PC-3 (cell line): ENCODE measurements around the gene PPP1R1B. TPM values are rescaled to one million over a fixed set of nuclear protein-coding genes. Genes with fewer than 3 reads are reported as not detected.

Experiments
- ATAC-seq: fragments of 200-7000 bp; cut with Tn5 transposase; 2 replicates; pipeline ENCODE4 v1.9.1; 2020; ENCODE audit warnings: mild to moderate bottlenecking, moderate library complexity
- BruUV-seq: library from RNA; stranded (reverse); fragments of 400-500 nt; replicated peaks from 2 replicates; lab custom pipeline; 2021; lab: Mats Ljungman, UMichigan
- CTCF ChIA-PET: fragments of 300-600 bp; sonication (Branson Sonifier 250); formaldehyde crosslinking; loops from one replicate; lab custom pipeline; 2022; ENCODE audit warnings: antibody characterized with exemption; lab: Charles Lee
- POLR2A ChIA-PET: fragments of 300-600 bp; sonication (Branson Sonifier 250); formaldehyde crosslinking; loops from one replicate; lab custom pipeline; 2022; ENCODE audit warnings: antibody characterized with exemption; ENCODE audit not compliant: unreplicated experiment; lab: Charles Lee
- DNase-seq: peaks from one replicate; pipeline ENCODE4 v3.0.0-alpha.2; 2015
- H2AFZ ChIP-seq: fragments of 300-600 bp; sonication (generic); 2 replicates; pipeline ENCODE4 v1.6.0; 2016; ENCODE audit warnings: antibody characterized with exemption, low read length
- H3F3A ChIP-seq: fragments of 300-600 bp; sonication (generic); one replicate; pipeline ENCODE4 v1.6.0; 2017; ENCODE audit warnings: antibody characterized with exemption, low read length, control low read depth, mild to moderate bottlenecking; ENCODE audit not compliant: unreplicated experiment
- H3K27ac ChIP-seq: fragments of 300-600 bp; sonication (generic); 2 replicates; pipeline ENCODE4 v1.5.1; 2016; ENCODE audit warnings: mild to moderate bottlenecking, low read length
- H3K27me3 ChIP-seq: fragments of 300-600 bp; sonication (generic); 2 replicates; pipeline ENCODE4 v1.6.1; 2016; ENCODE audit warnings: low read length, mixed read lengths
- H3K36me3 ChIP-seq: fragments of 300-600 bp; sonication (generic); 2 replicates; pipeline ENCODE4 v1.6.1; 2016; ENCODE audit warnings: low read depth, mixed run types, low read length, mixed read lengths
- H3K4me1 ChIP-seq: fragments of 300-600 bp; sonication (generic); 2 replicates; pipeline ENCODE4 v1.5.1; 2016; ENCODE audit warnings: low read length; ENCODE audit not compliant: insufficient read depth
- H3K4me2 ChIP-seq: fragments of 300-600 bp; sonication (generic); 2 replicates; pipeline ENCODE4 v1.6.0; 2016; ENCODE audit warnings: low read length
- H3K4me3 ChIP-seq: fragments of 300-600 bp; sonication (generic); 2 replicates; pipeline ENCODE4 v1.5.1; 2016; ENCODE audit warnings: mild to moderate bottlenecking, low read length, mixed read lengths
- H3K79me2 ChIP-seq: fragments of 300-600 bp; sonication (generic); 2 replicates; pipeline ENCODE4 v1.6.1; 2017; ENCODE audit warnings: low read length, mixed read lengths
- H3K9ac ChIP-seq: fragments of 300-600 bp; sonication (generic); 2 replicates; pipeline ENCODE4 v1.6.0; 2016; ENCODE audit warnings: mild to moderate bottlenecking, low read length
- H3K9me2 ChIP-seq: fragments of 300-600 bp; sonication (generic); replicated peaks from 2 replicates; pipeline ENCODE4 v1.6.1; 2016; ENCODE audit warnings: mixed run types, low read length, mixed read lengths
- H3K9me3 ChIP-seq: fragments of 300-600 bp; sonication (generic); 2 replicates; pipeline ENCODE4 v1.6.1; 2016; ENCODE audit warnings: low read length, mixed read lengths
- H4K20me1 ChIP-seq: fragments of 300-600 bp; sonication (generic); 2 replicates; pipeline ENCODE4 v1.6.1; 2016; ENCODE audit warnings: low read length, mixed read lengths
- CTCF ChIP-seq: fragments of 300-600 bp; sonication (generic); conservative IDR thresholded peaks from 2 replicates; pipeline ENCODE4 v1.5.1; 2017; ENCODE audit warnings: antibody characterized with exemption, low read depth, mild to moderate bottlenecking, low read length
- EZH2 ChIP-seq: fragments of 300-600 bp; sonication (generic); IDR thresholded peaks from one replicate; pipeline ENCODE4 v1.6.1; 2017; ENCODE audit warnings: antibody characterized with exemption, mild to moderate bottlenecking, low read length; ENCODE audit not compliant: unreplicated experiment
- EZH2phosphoT487 ChIP-seq: fragments of 300-600 bp; sonication (generic); IDR thresholded peaks from 2 replicates; pipeline ENCODE4 v1.6.1; 2018; ENCODE audit warnings: mild to moderate bottlenecking, antibody characterized with exemption, low read length, borderline replicate concordance
- intact Hi-C: fragments of 100-400 bp; cut with micrococcal nuclease; formaldehyde crosslinking; loops from 2 replicates; pipeline ENCODE4 v1.9.0; 2023
- total RNA-seq: library from RNA; depleted of rRNA; stranded (reverse); fragments of >200 nt; gene quantifications from 2 replicates; pipeline ENCODE4 v1.2.3, GENCODE V29; 2014

Gene PPP1R1B
- total RNA-seq, 1 experiment from 2014 or later, result 3.1 TPM

- Histone ChIP-seq H3K79me2 (peaks cover 25% of the 10 kb centered on the region), H3K9ac (no peak overlapping the region), H3K27ac (no peak overlapping the region), H3K36me3 (no peaks in the 10 kb centered on the region), H3K4me1 (peaks cover 33% of the 10 kb centered on the region), H3K4me2 (no peak overlapping the region), H3F3A (no peaks in the 10 kb centered on the region), H3K27me3 (no peaks in the 10 kb centered on the region), H2AFZ (no peak overlapping the region), H3K4me3 (no peak overlapping the region), H3K9me2 (no peaks in the 10 kb centered on the region), H3K9me3 (no peaks in the 10 kb centered on the region), H4K20me1 (no peaks in the 10 kb centered on the region)
- POLR2A ChIA-PET, result no interaction called here
- ATAC-seq, result no peak
- CTCF ChIA-PET, result no interaction called here
- DNase-seq, result peak; percentile 55
- no TSS peak for BruUV-seq
- peak; percentile 77 for TF ChIP-seq CTCF
- TF ChIP-seq EZH2phosphoT487, result no peak
- no peak for TF ChIP-seq EZH2
- intact Hi-C loops, result no loop called here
Measured at GRCh38 chr17:39634384-39634871, 7.7 kb downstream of the PPP1R1B start.

DNA sequence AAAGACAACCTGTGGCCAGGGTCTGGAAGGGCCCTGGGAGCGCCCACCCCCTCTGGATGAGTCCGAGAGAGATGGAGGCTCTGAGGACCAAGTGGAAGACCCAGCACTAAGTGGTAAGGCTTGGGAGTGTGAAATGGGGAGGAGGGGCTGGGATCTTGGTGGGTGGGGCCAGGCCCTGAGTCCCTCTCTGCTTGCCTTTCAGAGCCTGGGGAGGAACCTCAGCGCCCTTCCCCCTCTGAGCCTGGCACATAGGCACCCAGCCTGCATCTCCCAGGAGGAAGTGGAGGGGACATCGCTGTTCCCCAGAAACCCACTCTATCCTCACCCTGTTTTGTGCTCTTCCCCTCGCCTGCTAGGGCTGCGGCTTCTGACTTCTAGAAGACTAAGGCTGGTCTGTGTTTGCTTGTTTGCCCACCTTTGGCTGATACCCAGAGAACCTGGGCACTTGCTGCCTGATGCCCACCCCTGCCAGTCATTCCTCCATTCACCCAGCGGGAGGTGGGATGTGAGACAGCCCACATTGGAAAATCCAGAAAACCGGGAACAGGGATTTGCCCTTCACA lies 8.9 kb downstream of the PPP1R1B start:
- no peaks in the 10 kb centered on the region for H3K27me3 ChIP-seq
- peaks cover 33% of the 10 kb centered on the region for H3K4me1 ChIP-seq
- H3K9me3 ChIP-seq, result no peaks in the 10 kb centered on the region
- H3F3A ChIP-seq, result no peaks in the 10 kb centered on the region
- no TSS peak for BruUV-seq
- no peak overlapping the region for H3K27ac ChIP-seq
- no peak for DNase-seq
- intact Hi-C loops, result no loop called here
- no peaks in the 10 kb centered on the region for H4K20me1 ChIP-seq
- H3K9me2 ChIP-seq, result no peaks in the 10 kb centered on the region
- H3K79me2 ChIP-seq, result peaks cover 34% of the 10 kb centered on the region
- no peak for TF ChIP-seq EZH2
- no peak for TF ChIP-seq CTCF
- no peak for TF ChIP-seq EZH2phosphoT487
- no peak overlapping the region for H3K4me2 ChIP-seq
- no peak overlapping the region for H3K9ac ChIP-seq
- H3K4me3 ChIP-seq, result no peak overlapping the region
- ChIA-PET POLR2A (no interaction called here), CTCF (no interaction called here)
- ATAC-seq, result no peak
- H2AFZ ChIP-seq, result no peak overlapping the region
- H3K36me3 ChIP-seq, result no peaks in the 10 kb centered on the region

GRCh38 chr17:39636587-39636926 lies 9.8 kb downstream of the PPP1R1B start:
- intact Hi-C loops, result no loop called here
- Histone ChIP-seq H3F3A (no peaks in the 10 kb centered on the region), H3K9me3 (no peaks in the 10 kb centered on the region), H3K27me3 (no peaks in the 10 kb centered on the region), H3K4me1 (peaks cover 26% of the 10 kb centered on the region), H4K20me1 (no peaks in the 10 kb centered on the region), H3K36me3 (no peaks in the 10 kb centered on the region), H3K4me3 (peak overlapping the region; percentile 94), H3K9me2 (no peaks in the 10 kb centered on the region), H2AFZ (peak overlapping the region; percentile 83), H3K9ac (peak overlapping the region; percentile 90), H3K79me2 (peaks cover 43% of the 10 kb centered on the region), H3K4me2 (peak overlapping the region; percentile 96), H3K27ac (peak overlapping the region; percentile 64)
- CTCF ChIA-PET, result no interaction called here
- TF ChIP-seq EZH2phosphoT487 (no peak), EZH2 (no peak), CTCF (no peak)
- ATAC-seq (no peak), DNase-seq (no peak)
- TSS peak; percentile 92 for BruUV-seq
- POLR2A ChIA-PET, result interaction anchor here (0.7 kb wide), 1 partner anchor 186 kb away, joined by 3 read pairs; the partner anchor contains the start of gene MED1
